ENCODE results near the gene NDUFAF5. TPM values are rescaled to one million over a fixed set of nuclear protein-coding genes. Genes with fewer than 3 reads are reported as not detected.

The NDUFAF5 gene
- total RNA-seq, 1 experiment from 2014 or later: 40.2 TPM

- Histone ChIP-seq H4K8ac (replicated peaks; ENCODE audit: insufficient read length, low read depth, low read length) (no peak overlapping the region), H3K27me3 (ENCODE audit: insufficient read depth, low read length) (no peaks in the 10 kb centered on the region), H2BK120ac (ENCODE audit: low read depth, low read length, poor library complexity, severe bottlenecking) (no peak overlapping the region), H3K4me1 (ENCODE audit: insufficient read depth, low read length) (no peaks in the 10 kb centered on the region), H2BK15ac (ENCODE audit: low read depth, low read length) (no peak overlapping the region), H2BK20ac (ENCODE audit: low read depth, low read length, poor library complexity, severe bottlenecking) (no peak overlapping the region), H4K5ac (ENCODE audit: insufficient read length, low read depth, low read length) (no peak overlapping the region), H3K23me2 (ENCODE audit: insufficient read length, low read depth, low read length, poor library complexity, severe bottlenecking) (no peaks in the 10 kb centered on the region), H3K79me1 (ENCODE audit: insufficient read depth, low read depth, low read length, poor library complexity, severe bottlenecking) (no peaks in the 10 kb centered on the region), H3K9ac (ENCODE audit: extremely low read depth, insufficient read length, low read length) (no peak overlapping the region), H3K27ac (ENCODE audit: insufficient read length, low read depth, low read length) (no peak overlapping the region), H3K4ac (ENCODE audit: low read depth, low read length) (no peak overlapping the region), H3K9me3 (ENCODE audit: control insufficient read depth, low read depth, low read length) (no peaks in the 10 kb centered on the region), H2AFZ (ENCODE audit: low read length) (no peak overlapping the region), H4K91ac (ENCODE audit: insufficient read length, low read depth, low read length) (no peak overlapping the region), H3K4me2 (ENCODE audit: insufficient read depth, insufficient read length, low read length) (no peak overlapping the region), H2BK12ac (ENCODE audit: insufficient read length, low read depth, low read length) (no peak overlapping the region), H3K18ac (ENCODE audit: insufficient read length, low read depth, low read length) (no peak overlapping the region), H3T11ph (ENCODE audit: low read length) (no peak overlapping the region), H2AK5ac (ENCODE audit: insufficient read length, low read length) (no peak overlapping the region), H4K20me1 (ENCODE audit: control insufficient read depth, insufficient read depth, insufficient read length) (no peaks in the 10 kb centered on the region), H3K23ac (ENCODE audit: insufficient read length, low read depth, low read length) (no peak overlapping the region), H3K14ac (ENCODE audit: insufficient read depth, low read length) (no peak overlapping the region), H3K79me2 (ENCODE audit: insufficient read depth, low read length) (no peaks in the 10 kb centered on the region), H2BK5ac (ENCODE audit: insufficient read length, low read length) (no peak overlapping the region), H3K56ac (ENCODE audit: insufficient read length, low read depth, low read length) (no peak overlapping the region)
- Mint-ChIP-seq H3K4me3 (no peak overlapping the region), H3K27ac (no peak overlapping the region), H3K4me1 (0 out of 4 replicates have a peak, but pooled peaks cover 2 to 4% of the 10 kb centered on the region in 2 experiments), H3K27me3 (ENCODE audit: low read depth) (no peaks in the 10 kb centered on the region; the same call in none of the 2 replicates), H3K36me3 (ENCODE audit: insufficient read depth in 1 of 3, low read depth in 3 of 3) (no peaks in the 10 kb centered on the region), H3K9me3 (no peaks in the 10 kb centered on the region)
- DNase-seq: no peak
- TF ChIP-seq CTCF (conservative IDR thresholded peaks at IDR 0.05): no peak
- WGBS (ENCODE audit: extremely low coverage, insufficient read length, low lambda C conversion rate): no CpG with 5 or more reads among the region's 4 CpGs
These were observed 55.3 kb downstream of the NDUFAF5 start for GRCh38 chr20:13840093-13840465.

All from H9 (cell line).